ENCODE data around the gene SIRPD.

SIRPD gene

DNA sequence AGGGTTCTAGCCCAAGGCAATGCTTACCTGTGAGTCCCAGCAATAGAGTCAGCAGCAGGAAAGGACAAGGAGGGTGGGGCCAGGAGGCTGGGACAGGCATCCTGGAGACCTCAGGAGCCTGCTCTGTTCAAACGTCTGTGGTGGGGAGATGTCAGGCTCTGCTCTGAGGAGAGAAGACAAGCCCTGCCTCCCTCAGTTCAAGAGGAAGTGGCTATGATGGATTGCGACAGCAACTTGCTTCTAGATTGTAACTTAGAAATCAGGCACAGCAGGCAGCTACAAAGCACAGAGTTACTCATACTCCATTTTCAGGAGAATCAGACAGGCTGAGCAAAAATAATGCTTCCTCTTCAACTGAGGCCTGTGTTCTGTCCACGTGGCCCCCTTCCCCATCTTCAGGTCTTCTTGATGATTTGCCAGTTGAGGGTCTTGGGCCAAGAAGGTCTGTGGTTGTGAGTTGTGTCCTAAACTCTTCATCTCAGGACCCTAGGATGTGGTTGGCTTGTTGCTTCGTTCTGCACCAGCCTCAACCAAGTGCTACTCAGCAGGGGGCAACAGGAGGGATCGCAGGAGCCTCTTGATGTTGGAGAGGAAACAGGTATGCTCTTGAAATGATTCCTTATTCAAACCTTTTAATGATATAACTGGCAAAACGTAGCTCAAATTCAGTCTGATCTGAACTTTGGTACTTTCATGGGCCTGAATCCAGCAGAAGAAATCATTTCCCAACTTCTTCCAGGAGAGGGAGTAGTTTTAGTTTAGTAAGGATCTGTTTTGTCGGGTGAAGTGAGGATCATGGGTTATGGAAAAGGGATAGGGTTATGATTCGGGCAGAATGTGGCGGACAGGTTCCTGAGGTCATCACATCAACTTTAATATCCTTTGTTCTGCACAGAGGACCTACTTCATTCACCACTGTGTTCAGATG lies 31.3 kb upstream of the SIRPD start:
- H3K79me2 ChIP-seq (ENCODE audit: low read length): no peaks in the 10 kb centered on the region
- no peak overlapping the region for H3K27ac ChIP-seq (ENCODE audit: low read length)
- no peaks in the 10 kb centered on the region for H3K9me3 ChIP-seq (replicated peaks; ENCODE audit: insufficient read depth, low read length)
- H3K4me3 ChIP-seq (ENCODE audit: low read length): no peak overlapping the region
- TF ChIP-seq, protein P1, sequence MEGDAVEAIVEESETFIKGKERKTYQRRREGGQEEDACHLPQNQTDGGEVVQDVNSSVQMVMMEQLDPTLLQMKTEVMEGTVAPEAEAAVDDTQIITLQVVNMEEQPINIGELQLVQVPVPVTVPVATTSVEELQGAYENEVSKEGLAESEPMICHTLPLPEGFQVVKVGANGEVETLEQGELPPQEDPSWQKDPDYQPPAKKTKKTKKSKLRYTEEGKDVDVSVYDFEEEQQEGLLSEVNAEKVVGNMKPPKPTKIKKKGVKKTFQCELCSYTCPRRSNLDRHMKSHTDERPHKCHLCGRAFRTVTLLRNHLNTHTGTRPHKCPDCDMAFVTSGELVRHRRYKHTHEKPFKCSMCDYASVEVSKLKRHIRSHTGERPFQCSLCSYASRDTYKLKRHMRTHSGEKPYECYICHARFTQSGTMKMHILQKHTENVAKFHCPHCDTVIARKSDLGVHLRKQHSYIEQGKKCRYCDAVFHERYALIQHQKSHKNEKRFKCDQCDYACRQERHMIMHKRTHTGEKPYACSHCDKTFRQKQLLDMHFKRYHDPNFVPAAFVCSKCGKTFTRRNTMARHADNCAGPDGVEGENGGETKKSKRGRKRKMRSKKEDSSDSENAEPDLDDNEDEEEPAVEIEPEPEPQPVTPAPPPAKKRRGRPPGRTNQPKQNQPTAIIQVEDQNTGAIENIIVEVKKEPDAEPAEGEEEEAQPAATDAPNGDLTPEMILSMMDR (IDR thresholded peaks at IDR 0.05; ENCODE audit: low read length): peak; percentile 11; the same call in 1 of the 2 replicates
- TF ChIP-seq EZH2 (optimal IDR thresholded peaks at IDR 0.05; ENCODE audit: low read depth, low read length) (no peak), EZH2phosphoT487 (IDR thresholded peaks at IDR 0.05; ENCODE audit: low read length) (no peak)
- no peaks in the 10 kb centered on the region for H3K36me3 ChIP-seq (replicated peaks; ENCODE audit: insufficient read depth, low read length)
- no peaks in the 10 kb centered on the region for H3K4me1 ChIP-seq (ENCODE audit: low read length)
- no peak overlapping the region for H3K4me2 ChIP-seq (ENCODE audit: low read depth, low read length)
- H4K20me1 ChIP-seq (ENCODE audit: insufficient read depth, low read length): no peaks in the 10 kb centered on the region
- no peaks in the 10 kb centered on the region for H3F3A ChIP-seq (ENCODE audit: insufficient read depth, low read length)
- DNase-seq: no peak
- no peak overlapping the region for H2AFZ ChIP-seq (ENCODE audit: low read length)
- no peaks in the 10 kb centered on the region for H3K9me2 ChIP-seq (replicated peaks; ENCODE audit: insufficient read depth, low read length)
- no peak overlapping the region for H3K9ac ChIP-seq (ENCODE audit: low read length)
- H3K27me3 ChIP-seq (replicated peaks; ENCODE audit: insufficient read depth, low read length): no peaks in the 10 kb centered on the region

DNA sequence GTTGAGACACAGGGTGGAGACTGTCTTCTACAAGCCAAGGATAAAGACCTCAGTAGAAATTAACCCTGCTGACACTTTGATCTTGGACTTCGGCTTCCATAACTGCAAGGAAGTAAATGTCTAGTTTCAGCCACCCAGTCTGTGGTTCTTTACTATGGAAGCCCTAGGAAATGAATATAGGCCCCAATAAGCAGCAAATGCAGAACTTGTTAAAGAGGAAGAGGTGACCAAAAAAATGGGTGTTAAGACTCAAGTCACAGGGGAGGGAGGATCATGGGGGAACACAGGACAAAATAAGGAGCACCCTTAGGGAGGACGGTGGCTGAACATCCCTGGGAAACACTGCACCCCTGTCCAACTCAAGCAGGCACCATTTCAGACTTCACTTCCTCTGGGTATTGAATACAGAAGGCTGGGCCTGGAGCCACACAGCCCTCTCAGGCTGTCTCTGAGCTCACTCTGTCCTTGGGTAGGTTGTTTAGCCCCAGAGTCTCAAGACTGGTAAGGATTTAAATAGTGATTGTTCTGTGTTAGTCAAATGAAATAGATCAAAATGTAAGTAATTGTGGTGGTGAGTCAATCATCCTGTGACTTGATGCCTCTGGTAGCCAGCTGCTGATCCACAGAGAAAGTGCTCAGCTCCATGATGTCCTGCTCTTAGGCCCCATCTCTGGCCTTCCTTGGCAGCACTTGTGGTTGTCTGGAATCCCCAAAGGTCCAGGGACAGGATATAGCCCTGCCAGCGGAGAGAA lies 30.5 kb upstream of the SIRPD start:
- no peak overlapping the region for H3K4me2 ChIP-seq (ENCODE audit: low read depth, low read length)
- DNase-seq: no peak
- H2AFZ ChIP-seq (ENCODE audit: low read length): no peak overlapping the region
- H3F3A ChIP-seq (ENCODE audit: insufficient read depth, low read length): no peaks in the 10 kb centered on the region
- H3K27ac ChIP-seq (ENCODE audit: low read length): no peak overlapping the region
- no peaks in the 10 kb centered on the region for H4K20me1 ChIP-seq (ENCODE audit: insufficient read depth, low read length)
- no peaks in the 10 kb centered on the region for H3K4me1 ChIP-seq (ENCODE audit: low read length)
- H3K4me3 ChIP-seq (ENCODE audit: low read length): no peak overlapping the region
- no peaks in the 10 kb centered on the region for H3K9me3 ChIP-seq (replicated peaks; ENCODE audit: insufficient read depth, low read length)
- TF ChIP-seq EZH2 (optimal IDR thresholded peaks at IDR 0.05; ENCODE audit: low read depth, low read length) (no peak), EZH2phosphoT487 (IDR thresholded peaks at IDR 0.05; ENCODE audit: low read length) (no peak)
- TF ChIP-seq, protein P1 (IDR thresholded peaks at IDR 0.05; ENCODE audit: low read length): no peak
- no peak overlapping the region for H3K9ac ChIP-seq (ENCODE audit: low read length)
- no peaks in the 10 kb centered on the region for H3K36me3 ChIP-seq (replicated peaks; ENCODE audit: insufficient read depth, low read length)
- no peaks in the 10 kb centered on the region for H3K79me2 ChIP-seq (ENCODE audit: low read length)
- no peaks in the 10 kb centered on the region for H3K27me3 ChIP-seq (replicated peaks; ENCODE audit: insufficient read depth, low read length)
- H3K9me2 ChIP-seq (replicated peaks; ENCODE audit: insufficient read depth, low read length): no peaks in the 10 kb centered on the region

DNA sequence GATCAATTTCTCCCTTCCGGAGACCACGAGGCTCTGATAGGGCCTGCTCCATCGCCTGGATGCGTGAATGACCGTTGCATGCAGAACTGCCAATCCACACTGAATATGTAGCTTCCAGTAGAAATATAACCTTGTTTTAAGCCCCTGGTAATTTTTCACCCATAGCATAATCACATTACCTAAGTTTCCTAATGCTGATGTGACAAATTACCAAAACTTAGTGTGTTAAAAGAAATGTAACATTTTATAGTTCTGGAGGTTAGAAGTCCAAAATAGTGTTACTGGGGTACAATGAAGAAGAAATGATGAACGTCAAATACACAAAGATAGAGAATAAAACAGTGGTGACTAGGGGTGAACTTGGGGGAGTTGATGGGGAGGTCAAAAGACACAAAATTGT lies 22.0 kb upstream of the SIRPD start:
- no peak overlapping the region for H3K9ac ChIP-seq (ENCODE audit: low read length)
- no peaks in the 10 kb centered on the region for H3K9me3 ChIP-seq (replicated peaks; ENCODE audit: insufficient read depth, low read length)
- no peak for DNase-seq
- no peaks in the 10 kb centered on the region for H3K79me2 ChIP-seq (ENCODE audit: low read length)
- H3K4me1 ChIP-seq (ENCODE audit: low read length): no peaks in the 10 kb centered on the region
- no peak overlapping the region for H3K27ac ChIP-seq (ENCODE audit: low read length)
- no peaks in the 10 kb centered on the region for H3K27me3 ChIP-seq (replicated peaks; ENCODE audit: insufficient read depth, low read length)
- no peaks in the 10 kb centered on the region for H4K20me1 ChIP-seq (ENCODE audit: insufficient read depth, low read length)
- H3K9me2 ChIP-seq (replicated peaks; ENCODE audit: insufficient read depth, low read length): no peaks in the 10 kb centered on the region
- H3K4me2 ChIP-seq (ENCODE audit: low read depth, low read length): no peak overlapping the region
- H3K36me3 ChIP-seq (replicated peaks; ENCODE audit: insufficient read depth, low read length): no peaks in the 10 kb centered on the region
- TF ChIP-seq EZH2phosphoT487 (IDR thresholded peaks at IDR 0.05; ENCODE audit: low read length) (no peak), EZH2 (optimal IDR thresholded peaks at IDR 0.05; ENCODE audit: low read depth, low read length) (no peak)
- TF ChIP-seq, protein P1 (IDR thresholded peaks at IDR 0.05; ENCODE audit: low read length): no peak
- H3K4me3 ChIP-seq (ENCODE audit: low read length): no peak overlapping the region
- no peaks in the 10 kb centered on the region for H3F3A ChIP-seq (ENCODE audit: insufficient read depth, low read length)
- H2AFZ ChIP-seq (ENCODE audit: low read length): no peak overlapping the region

Data from MM.1S (cell line).